ENCODE results near the gene ACAA1. TPM values are rescaled to one million over a fixed set of nuclear protein-coding genes. Genes with fewer than 3 reads are reported as not detected.

ACAA1 gene
- total RNA-seq, 1 donor from 2014 or later = 52.6 TPM

GRCh38 chr3:38117748-38118420 lies 19.0 kb downstream of the ACAA1 start:
- H3K4me3 ChIP-seq = no peak overlapping the region
- DNase-seq (ENCODE audit: low spot score in 2 of 2) = peak in 1 of 2 donors; percentile 73
- intact Hi-C loops (cut with DNase I) = loop anchor here (5.0 kb wide), 2 partner anchors 229 to 359 kb away; partner anchors contain the start of gene XYLB

GRCh38 chr3:38117163-38117716 lies 19.7 kb downstream of the ACAA1 start:
- peak in 1 of 2 donors; percentile 64 for DNase-seq (ENCODE audit: low spot score in 2 of 2)
- no peaks in the 10 kb centered on the region for H3K4me1 ChIP-seq
- no peak overlapping the region for H3K4me3 ChIP-seq
- TF ChIP-seq CTCF (IDR thresholded peaks at IDR 0.05) = peak in 1 of 3 experiments; percentile 15
- no peak overlapping the region for H3K27ac ChIP-seq
- H3K36me3 ChIP-seq = peaks cover 6 to 24% of the 10 kb centered on the region in 2 donors
- no peaks in the 10 kb centered on the region for H3K27me3 ChIP-seq
- H3K9me3 ChIP-seq = no peaks in the 10 kb centered on the region
- intact Hi-C loops (cut with DNase I) = loop anchor here (5.0 kb wide), 2 partner anchors 230 to 360 kb away; partner anchors contain the start of gene XYLB

More at GRCh38 chr3:38117748-38118420, 19.0 kb downstream of the ACAA1 start:
- Histone ChIP-seq H3K9me3 (no peaks in the 10 kb centered on the region), H3K4me1 (no peaks in the 10 kb centered on the region), H3K27ac (no peak overlapping the region), H3K27me3 (no peaks in the 10 kb centered on the region), H3K36me3 (peaks cover 12 to 31% of the 10 kb centered on the region in 2 donors)
- TF ChIP-seq CTCF (IDR thresholded peaks at IDR 0.05) = peak; percentile 50 to 66 (median 62)

- peak in 1 of 2 donors; percentile 50 for DNase-seq (ENCODE audit: low spot score in 2 of 2)
- Histone ChIP-seq H3K27me3 (no peaks in the 10 kb centered on the region), H3K27ac (no peak overlapping the region), H3K9me3 (no peaks in the 10 kb centered on the region), H3K4me1 (no peaks in the 10 kb centered on the region), H3K4me3 (no peak overlapping the region), H3K36me3 (peaks cover 0 to 18% of the 10 kb centered on the region in 2 donors)
- no peak for TF ChIP-seq CTCF (IDR thresholded peaks at IDR 0.05)
- intact Hi-C loops (cut with DNase I) = loop anchor here (5.0 kb wide), 2 partner anchors 231 to 361 kb away; partner anchors contain the start of gene XYLB
Measured at GRCh38 chr3:38116471-38117162, 20.3 kb downstream of the ACAA1 start.

GRCh38 chr3:38115645-38116427 lies 21.1 kb downstream of the ACAA1 start:
- H3K27ac ChIP-seq = no peak overlapping the region
- peak in 1 of 2 donors; percentile 55 for DNase-seq (ENCODE audit: low spot score in 2 of 2)
- no peaks in the 10 kb centered on the region for H3K9me3 ChIP-seq
- H3K4me1 ChIP-seq = no peaks in the 10 kb centered on the region
- intact Hi-C loops (cut with DNase I) = loop anchor here (5.0 kb wide), 2 partner anchors 231 to 361 kb away; partner anchors contain the start of gene XYLB
- no peaks in the 10 kb centered on the region for H3K27me3 ChIP-seq
- no peak overlapping the region for H3K4me3 ChIP-seq
- TF ChIP-seq CTCF (IDR thresholded peaks at IDR 0.05) = no peak
- H3K36me3 ChIP-seq = peaks cover 0 to 10% of the 10 kb centered on the region in 2 donors
